ENCODE data around the gene TRUB2. TPM values are rescaled to one million over a fixed set of nuclear protein-coding genes. Genes with fewer than 3 reads are reported as not detected.

Gene TRUB2
- total and polyA plus RNA-seq, 2 of the 13 experiments (the other 11 are each of a cell fraction or from before 2014, with no cell fraction given): 22.3 to 41.2 TPM

DNA sequence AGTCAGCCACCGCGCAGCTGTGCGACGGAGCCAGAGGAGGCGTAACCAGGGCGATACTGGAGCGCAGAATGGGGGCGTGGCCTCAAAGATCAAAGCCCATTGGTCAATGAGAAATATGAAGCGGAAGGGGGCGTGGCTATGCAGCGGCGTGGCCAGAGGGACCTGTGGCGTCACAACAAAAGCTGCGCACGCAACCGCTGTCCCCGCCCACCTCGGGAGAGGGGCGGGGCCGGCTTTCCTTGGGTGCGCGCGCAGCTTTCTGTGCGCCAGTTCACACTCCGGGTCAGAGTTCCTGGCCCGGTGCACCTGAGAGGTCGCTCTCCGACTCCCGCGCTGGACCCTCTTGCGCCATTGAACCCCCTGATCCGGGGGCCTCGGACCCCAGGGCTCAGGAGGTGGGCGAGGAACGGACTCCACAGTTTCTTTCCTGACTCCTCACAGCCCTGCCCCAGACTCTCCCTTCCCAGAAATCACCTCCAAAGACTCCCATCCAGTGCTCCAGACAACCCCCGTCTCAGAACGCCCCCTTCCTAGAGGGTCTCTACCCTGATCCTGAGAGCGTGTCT is 46.2 kb downstream of the TRUB2 start, which contains the start of gene SWI5 (continued):
- TF ChIP-seq, protein P1, sequence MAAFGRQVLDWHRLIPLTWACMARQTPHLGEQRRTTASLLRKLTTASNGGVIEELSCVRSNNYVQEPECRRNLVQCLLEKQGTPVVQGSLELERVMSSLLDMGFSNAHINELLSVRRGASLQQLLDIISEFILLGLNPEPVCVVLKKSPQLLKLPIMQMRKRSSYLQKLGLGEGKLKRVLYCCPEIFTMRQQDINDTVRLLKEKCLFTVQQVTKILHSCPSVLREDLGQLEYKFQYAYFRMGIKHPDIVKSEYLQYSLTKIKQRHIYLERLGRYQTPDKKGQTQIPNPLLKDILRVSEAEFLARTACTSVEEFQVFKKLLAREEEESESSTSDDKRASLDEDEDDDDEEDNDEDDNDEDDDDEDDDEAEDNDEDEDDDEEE (CRISPR knock-in tag; IDR thresholded peaks at IDR 0.05): no peak
- peak; percentile 60; the same call in 1 of the 2 replicates for TF ChIP-seq SP2 (CRISPR knock-in tag; IDR thresholded peaks at IDR 0.05)
- TF ChIP-seq, protein P2, sequence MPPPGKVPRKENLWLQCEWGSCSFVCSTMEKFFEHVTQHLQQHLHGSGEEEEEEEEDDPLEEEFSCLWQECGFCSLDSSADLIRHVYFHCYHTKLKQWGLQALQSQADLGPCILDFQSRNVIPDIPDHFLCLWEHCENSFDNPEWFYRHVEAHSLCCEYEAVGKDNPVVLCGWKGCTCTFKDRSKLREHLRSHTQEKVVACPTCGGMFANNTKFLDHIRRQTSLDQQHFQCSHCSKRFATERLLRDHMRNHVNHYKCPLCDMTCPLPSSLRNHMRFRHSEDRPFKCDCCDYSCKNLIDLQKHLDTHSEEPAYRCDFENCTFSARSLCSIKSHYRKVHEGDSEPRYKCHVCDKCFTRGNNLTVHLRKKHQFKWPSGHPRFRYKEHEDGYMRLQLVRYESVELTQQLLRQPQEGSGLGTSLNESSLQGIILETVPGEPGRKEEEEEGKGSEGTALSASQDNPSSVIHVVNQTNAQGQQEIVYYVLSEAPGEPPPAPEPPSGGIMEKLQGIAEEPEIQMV (CRISPR knock-in tag; IDR thresholded peaks at IDR 0.05; ENCODE audit: low read depth): no peak
- no peak for TF ChIP-seq NFRKB (IDR thresholded peaks at IDR 0.05)
- no peak for TF ChIP-seq ZKSCAN5 (CRISPR knock-in tag; IDR thresholded peaks at IDR 0.05)
- no peak for TF ChIP-seq IKZF1 (IDR thresholded peaks at IDR 0.05)
- 0 out of 2 replicates have a peak, but pooled peaks have one; percentile 11 for TF ChIP-seq ZNF563 (CRISPR knock-in tag; IDR thresholded peaks at IDR 0.05)
- no peak for TF ChIP-seq ZNF550 (CRISPR knock-in tag; IDR thresholded peaks at IDR 0.05; ENCODE audit: borderline replicate concordance)
- TF ChIP-seq MATR3 (CRISPR knock-in tag; IDR thresholded peaks at IDR 0.05): no peak
- no peak for TF ChIP-seq SALL2 (CRISPR knock-in tag; IDR thresholded peaks at IDR 0.05)
- no peak for TF ChIP-seq HES4 (CRISPR knock-in tag; IDR thresholded peaks at IDR 0.05; ENCODE audit: borderline replicate concordance)
- no peak for TF ChIP-seq TP53 (CRISPR knock-in tag; conservative IDR thresholded peaks at IDR 0.05)
- TF ChIP-seq, protein P3, sequence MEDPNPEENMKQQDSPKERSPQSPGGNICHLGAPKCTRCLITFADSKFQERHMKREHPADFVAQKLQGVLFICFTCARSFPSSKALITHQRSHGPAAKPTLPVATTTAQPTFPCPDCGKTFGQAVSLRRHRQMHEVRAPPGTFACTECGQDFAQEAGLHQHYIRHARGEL (CRISPR knock-in tag; IDR thresholded peaks at IDR 0.05): no peak
- peak; percentile 85 for TF ChIP-seq PHF8 (CRISPR knock-in tag; IDR thresholded peaks at IDR 0.05)
- TF ChIP-seq RFX3 (CRISPR knock-in tag; IDR thresholded peaks at IDR 0.05): peak; percentile 52; the same call in 1 of the 2 replicates
- TF ChIP-seq, protein P4, sequence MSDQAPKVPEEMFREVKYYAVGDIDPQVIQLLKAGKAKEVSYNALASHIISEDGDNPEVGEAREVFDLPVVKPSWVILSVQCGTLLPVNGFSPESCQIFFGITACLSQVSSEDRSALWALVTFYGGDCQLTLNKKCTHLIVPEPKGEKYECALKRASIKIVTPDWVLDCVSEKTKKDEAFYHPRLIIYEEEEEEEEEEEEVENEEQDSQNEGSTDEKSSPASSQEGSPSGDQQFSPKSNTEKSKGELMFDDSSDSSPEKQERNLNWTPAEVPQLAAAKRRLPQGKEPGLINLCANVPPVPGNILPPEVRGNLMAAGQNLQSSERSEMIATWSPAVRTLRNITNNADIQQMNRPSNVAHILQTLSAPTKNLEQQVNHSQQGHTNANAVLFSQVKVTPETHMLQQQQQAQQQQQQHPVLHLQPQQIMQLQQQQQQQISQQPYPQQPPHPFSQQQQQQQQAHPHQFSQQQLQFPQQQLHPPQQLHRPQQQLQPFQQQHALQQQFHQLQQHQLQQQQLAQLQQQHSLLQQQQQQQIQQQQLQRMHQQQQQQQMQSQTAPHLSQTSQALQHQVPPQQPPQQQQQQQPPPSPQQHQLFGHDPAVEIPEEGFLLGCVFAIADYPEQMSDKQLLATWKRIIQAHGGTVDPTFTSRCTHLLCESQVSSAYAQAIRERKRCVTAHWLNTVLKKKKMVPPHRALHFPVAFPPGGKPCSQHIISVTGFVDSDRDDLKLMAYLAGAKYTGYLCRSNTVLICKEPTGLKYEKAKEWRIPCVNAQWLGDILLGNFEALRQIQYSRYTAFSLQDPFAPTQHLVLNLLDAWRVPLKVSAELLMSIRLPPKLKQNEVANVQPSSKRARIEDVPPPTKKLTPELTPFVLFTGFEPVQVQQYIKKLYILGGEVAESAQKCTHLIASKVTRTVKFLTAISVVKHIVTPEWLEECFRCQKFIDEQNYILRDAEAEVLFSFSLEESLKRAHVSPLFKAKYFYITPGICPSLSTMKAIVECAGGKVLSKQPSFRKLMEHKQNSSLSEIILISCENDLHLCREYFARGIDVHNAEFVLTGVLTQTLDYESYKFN (CRISPR knock-in tag; conservative IDR thresholded peaks at IDR 0.05): peak; percentile 26; the same call in 1 of the 2 replicates
- TF ChIP-seq ZNF652 (CRISPR knock-in tag; IDR thresholded peaks at IDR 0.05; ENCODE audit: borderline replicate concordance, low read depth): no peak
- TF ChIP-seq NR3C1 (CRISPR knock-in tag; IDR thresholded peaks at IDR 0.05): no peak
- TF ChIP-seq POLR2A (IDR thresholded peaks at IDR 0.05; ENCODE audit: insufficient read depth in 1 of 2, low read depth in 2 of 2, low read length in 2 of 2): peak; percentile 94 to 99
- 0 out of 2 replicates have a peak, but pooled peaks have one; percentile 10 for TF ChIP-seq MAZ (IDR thresholded peaks at IDR 0.05; ENCODE audit: borderline replicate concordance, low read depth, low read length)
- no peak for TF ChIP-seq MAZ (CRISPR knock-in tag; IDR thresholded peaks at IDR 0.05; ENCODE audit: low read depth)
- TF ChIP-seq ZNF557 (CRISPR knock-in tag; IDR thresholded peaks at IDR 0.05): no peak
- TF ChIP-seq DR1 (CRISPR knock-in tag; IDR thresholded peaks at IDR 0.05): 0 out of 2 replicates have a peak, but pooled peaks have one; percentile 7
- TF ChIP-seq, protein P5, sequence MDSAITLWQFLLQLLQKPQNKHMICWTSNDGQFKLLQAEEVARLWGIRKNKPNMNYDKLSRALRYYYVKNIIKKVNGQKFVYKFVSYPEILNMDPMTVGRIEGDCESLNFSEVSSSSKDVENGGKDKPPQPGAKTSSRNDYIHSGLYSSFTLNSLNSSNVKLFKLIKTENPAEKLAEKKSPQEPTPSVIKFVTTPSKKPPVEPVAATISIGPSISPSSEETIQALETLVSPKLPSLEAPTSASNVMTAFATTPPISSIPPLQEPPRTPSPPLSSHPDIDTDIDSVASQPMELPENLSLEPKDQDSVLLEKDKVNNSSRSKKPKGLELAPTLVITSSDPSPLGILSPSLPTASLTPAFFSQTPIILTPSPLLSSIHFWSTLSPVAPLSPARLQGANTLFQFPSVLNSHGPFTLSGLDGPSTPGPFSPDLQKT (CRISPR knock-in tag; IDR thresholded peaks at IDR 0.05; ENCODE audit: borderline replicate concordance): no peak
- TF ChIP-seq HOXA3 (CRISPR knock-in tag; IDR thresholded peaks at IDR 0.05): peak; percentile 12; the same call in 1 of the 2 replicates
